Left lobe of liver (tissue), 1 donor: ENCODE measurements around the gene CXCL3. TPM values are rescaled to one million over a fixed set of nuclear protein-coding genes. Genes with fewer than 3 reads are reported as not detected.

Experiments used
- total RNA-seq: library from RNA; stranded (reverse); gene quantifications from one replicate; pipeline ENCODE4 v1.2.1, GENCODE V29; 2021
- donor health status: DM: no; HTN: yes; CAD: no.

CXCL3 gene
- total RNA-seq, 1 donor from 2014 or later: not detected

Other genes with a start within 250 kb of the CXCL3 start
- 1.1 TPM for gene CXCL6, start 202.0 kb downstream of the CXCL3 start, total RNA-seq
- gene PF4V1, start 185.4 kb downstream of the CXCL3 start, total RNA-seq: not detected
- gene CXCL1, start 169.3 kb downstream of the CXCL3 start, total RNA-seq: 0.23 TPM
- gene PF4, start 56.7 kb downstream of the CXCL3 start, total RNA-seq: 1.3 TPM
- 1.4 TPM for gene PPBP, start 50.5 kb downstream of the CXCL3 start, total RNA-seq
- gene CXCL5, start 40.0 kb downstream of the CXCL3 start, total RNA-seq: not detected
- gene CXCL2, start 60.5 kb upstream of the CXCL3 start, total RNA-seq: 50.5 TPM
- 21.0 TPM for gene MTHFD2L, start 119.4 kb upstream of the CXCL3 start, total RNA-seq